Heart left ventricle (tissue), 13 donors: Measurements from ENCODE around the gene P4HB.

ENCODE experiments used
- CTCF ChIP-seq, 12 donors: fragments of 200-600 bp; sonication (generic) in 4 of 12; IDR thresholded peaks; one replicate each; pipeline versions ENCODE4 v1.5.0 to v1.8.0; 2018 to 2022; ENCODE audit warnings: antibody characterized with exemption in 12 of 12, mild to moderate bottlenecking in 5 of 12
- POLR2A ChIP-seq, 2 donors: fragments of 450-650 bp; IDR thresholded peaks; one replicate each; pipeline ENCODE4 v1.6.1; 2017; ENCODE audit warnings: antibody characterized with exemption in 2 of 2, mild to moderate bottlenecking in 2 of 2, moderate library complexity in 2 of 2
- donor health status: ischemic (EF 13 %, LVEDD 7.1; RV severe dilation, severe dysfunction).
- donor health status: DM: no; HTN: yes; CAD: no.
- donor health status: DM: no; HTN: no; CAD: no.
- donor health status: ischemic (EF 25% LVEDD 6.9; RV normal size, moderate dysfunction).
- donor health status: ischemic (EF 25% LVEDD 5.7; RV mildly dilated, moderate dysfunction).
- donor health status: ischemic (EF 35%, LVEDD 5.7; RV mildly dilated, moderate dysfunction).
- donor health status: nonischemic (EF 11% LVEDD 7.7; RV severe dilation, severe dysfunction).
- donor health status: DM: yes; HTN: yes; CAD: no.
- donor health status: PGD.
- donor health status: ischemic (EF 29% LVEDD 5.4; RV normal size, mild dysfunction).
- donor health status: nonischemic (EF 23%, LVEDD 6.1; RV moderate dilation, normal function).

- TF ChIP-seq CTCF (IDR thresholded peaks at IDR 0.05) = no peak
- TF ChIP-seq POLR2A (IDR thresholded peaks at IDR 0.05) = no peak
Measured at GRCh38 chr17:81851423-81851822, 8.9 kb downstream of the P4HB start.
